Urothelium cell line (cell line): Measurements from ENCODE around the gene GDPD4.

Source experiments
- DNase-seq: peaks from one replicate; pipeline ENCODE4 v3.0.0; 2011; ENCODE audit warnings: low spot score, mixed read lengths
- FAIRE-seq: peaks from 2 replicates; lab custom pipeline; 2011; peaks lifted over from hg19 to GRCh38; lab: Jason Lieb, UNC

GDPD4 gene

GRCh38 chr11:77207019-77207485 is 94.4 kb downstream of the GDPD4 start:
- FAIRE-seq: no peak

GRCh38 chr11:77206264-77207018 is 95.0 kb downstream of the GDPD4 start:
- DNase-seq: no peak
- no peak for FAIRE-seq

More at GRCh38 chr11:77207019-77207485, 94.4 kb downstream of the GDPD4 start:
- DNase-seq: no peak

GRCh38 chr11:77205467-77206263 is 95.8 kb downstream of the GDPD4 start:
- no peak for DNase-seq
- FAIRE-seq: no peak

GRCh38 chr11:77204754-77205466 is 96.6 kb downstream of the GDPD4 start:
- DNase-seq: no peak
- FAIRE-seq: no peak

- FAIRE-seq (no peak), DNase-seq (no peak)
Observed at GRCh38 chr11:77203901-77204753, 97.4 kb downstream of the GDPD4 start.

GRCh38 chr11:77202941-77203900 is 98.3 kb downstream of the GDPD4 start:
- FAIRE-seq (peak; percentile 23), DNase-seq (no peak)

GRCh38 chr11:77201991-77202841 is 99.3 kb downstream of the GDPD4 start:
- DNase-seq (no peak), FAIRE-seq (peak; percentile 13)

- peak; percentile 65 for FAIRE-seq
Observed at GRCh38 chr11:77201370-77201769, 100.1 kb downstream of the GDPD4 start.

GRCh38 chr11:77200351-77201268 is 100.9 kb downstream of the GDPD4 start:
- DNase-seq (no peak), FAIRE-seq (peak; percentile 30)

More at GRCh38 chr11:77201370-77201769, 100.1 kb downstream of the GDPD4 start:
- no peak for DNase-seq

GRCh38 chr11:77199137-77199745 is 102.2 kb downstream of the GDPD4 start:
- no peak for DNase-seq
- FAIRE-seq: peak; percentile 53

- peak; percentile 56 for FAIRE-seq
Observed at GRCh38 chr11:77198440-77198849, 103.0 kb downstream of the GDPD4 start.

GRCh38 chr11:77197626-77198320 is 103.7 kb downstream of the GDPD4 start:
- FAIRE-seq (no peak), DNase-seq (no peak)

More at GRCh38 chr11:77198440-77198849, 103.0 kb downstream of the GDPD4 start:
- DNase-seq: peak; percentile 59

- no peak for FAIRE-seq
- DNase-seq: no peak
Observed at GRCh38 chr11:77196961-77197360, 104.5 kb downstream of the GDPD4 start.

- DNase-seq (no peak), FAIRE-seq (no peak)
Observed at GRCh38 chr11:77195071-77195755, 106.3 kb downstream of the GDPD4 start.
